Measurements from ENCODE around the gene MINDY4.

DNA sequence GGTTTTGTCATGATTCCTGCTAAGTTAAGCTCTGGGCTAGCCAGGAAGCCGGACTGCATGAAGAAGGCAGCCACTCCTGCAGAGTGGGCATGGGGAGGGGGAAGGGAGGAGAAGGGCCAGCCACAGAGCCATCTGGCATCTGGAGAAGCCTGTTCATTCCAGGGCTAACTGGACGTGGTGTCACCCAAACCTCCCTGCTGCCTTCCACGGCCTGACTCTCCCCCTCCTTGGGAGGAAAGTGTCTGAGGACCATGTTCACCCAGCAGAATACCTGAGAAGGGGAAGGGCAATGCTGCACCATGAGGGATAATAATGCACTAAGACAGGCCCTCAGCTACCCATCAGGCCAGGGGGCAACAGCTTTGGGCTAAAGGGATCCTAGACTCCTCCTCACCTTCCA lies 155.8 kb downstream of the MINDY4 start:
- TF ChIP-seq GATA2 (IDR thresholded peaks at IDR 0.05; ENCODE audit: low read depth, low read length) (no peak), GATA3 (IDR thresholded peaks at IDR 0.05; ENCODE audit: low read depth, low read length) (no peak)

Measured in SH-SY5Y (cell line).